ENCODE measurements around the gene SLC30A1.

SLC30A1 gene

DNA sequence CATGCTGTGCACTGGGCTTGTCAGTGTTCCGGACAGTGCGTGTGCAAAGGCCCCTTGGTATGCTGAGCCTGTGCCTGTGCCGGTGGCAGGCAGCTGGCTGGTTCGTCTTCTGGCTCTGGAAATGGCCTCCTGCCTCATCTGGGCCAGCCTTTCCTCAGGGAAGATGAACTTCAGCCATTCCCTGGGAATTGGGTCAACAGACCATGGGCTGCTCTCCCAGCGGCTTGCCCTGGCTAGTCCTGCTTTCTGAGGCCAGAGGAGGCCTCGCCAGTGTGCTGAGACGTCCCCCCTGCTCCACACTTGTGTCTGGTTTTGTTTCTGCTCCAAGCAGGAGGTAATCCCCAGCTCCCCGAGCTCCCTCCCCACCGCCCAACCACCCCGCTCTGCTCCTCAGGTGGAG, 54.4 kb downstream of the SLC30A1 start:
- TF ChIP-seq POLR2A (IDR thresholded peaks at IDR 0.05; ENCODE audit: low read length) (no peak), GATA1 (IDR thresholded peaks at IDR 0.05; ENCODE audit: low read depth, low read length) (no peak)
- DNase-seq, result no peak

DNA sequence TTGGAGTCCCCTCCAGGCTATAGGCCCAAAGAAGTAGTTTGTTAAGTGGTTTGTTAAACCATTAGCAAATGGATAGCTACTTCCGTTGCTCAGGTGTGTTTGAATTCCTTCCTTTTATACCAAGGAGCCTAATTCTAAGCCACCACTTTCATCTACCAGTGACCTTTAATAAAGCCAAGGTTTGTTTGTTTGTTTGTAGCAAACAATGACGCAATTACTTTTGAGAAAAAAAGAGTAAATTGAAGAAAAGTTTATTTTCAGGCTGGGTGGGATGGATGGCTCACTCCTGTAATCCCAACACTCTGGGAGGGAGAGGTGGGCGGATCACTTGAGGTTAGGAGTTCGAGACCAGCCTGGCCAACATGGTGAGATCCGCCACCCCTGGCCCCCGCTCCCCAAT, 56.2 kb downstream of the SLC30A1 start:
- TF ChIP-seq POLR2A (IDR thresholded peaks at IDR 0.05; ENCODE audit: low read length) (no peak), GATA1 (IDR thresholded peaks at IDR 0.05; ENCODE audit: low read depth, low read length) (no peak)
- DNase-seq, result no peak
